H9 (cell line): Measurements from ENCODE around the gene NGFR. TPM values are rescaled to one million over a fixed set of nuclear protein-coding genes. Genes with fewer than 3 reads are reported as not detected.

Experiments
- DNase-seq: peaks from one replicate; pipeline ENCODE4 v3.0.0-alpha.2; 2017
- H2AFZ ChIP-seq: one replicate; pipeline ENCODE4 v1.6.1; 2013; ENCODE audit warnings: mild to moderate bottlenecking, low read length, control low read depth, moderate library complexity
- H2AK5ac ChIP-seq: 2 replicates; pipeline ENCODE4 v1.6.1; 2013; ENCODE audit warnings: low read length, control low read depth, mixed read lengths; ENCODE audit not compliant: insufficient read length
- H2BK120ac ChIP-seq: one replicate; pipeline ENCODE4 v1.6.1; 2013; ENCODE audit warnings: low read depth, mild to moderate bottlenecking, low read length, control low read depth, inconsistent platforms; ENCODE audit not compliant: poor library complexity, severe bottlenecking
- H2BK12ac ChIP-seq: 2 replicates; pipeline ENCODE4 v1.6.1; 2013; ENCODE audit warnings: low read length, control low read depth, mixed read lengths, low read depth; ENCODE audit not compliant: insufficient read length
- H2BK15ac ChIP-seq: 2 replicates; pipeline ENCODE4 v1.6.1; 2013; ENCODE audit warnings: low read depth, low read length, control low read depth
- H2BK20ac ChIP-seq: one replicate; pipeline ENCODE4 v1.6.1; 2013; ENCODE audit warnings: low read depth, mild to moderate bottlenecking, low read length, control low read depth, inconsistent platforms; ENCODE audit not compliant: poor library complexity, severe bottlenecking
- H2BK5ac ChIP-seq: 2 replicates; pipeline ENCODE4 v1.6.1; 2013; ENCODE audit warnings: low read length, control low read depth, mixed read lengths; ENCODE audit not compliant: insufficient read length
- H3K14ac ChIP-seq: 2 replicates; pipeline ENCODE4 v1.6.1; 2013; ENCODE audit warnings: low read length, control low read depth; ENCODE audit not compliant: insufficient read depth
- H3K18ac ChIP-seq: 2 replicates; pipeline ENCODE4 v1.6.1; 2013; ENCODE audit warnings: low read depth, mild to moderate bottlenecking, mixed read lengths, low read length, control low read depth; ENCODE audit not compliant: insufficient read length
- H3K23ac ChIP-seq: 2 replicates; pipeline ENCODE4 v1.6.1; 2013; ENCODE audit warnings: low read length, control low read depth, mixed read lengths, low read depth; ENCODE audit not compliant: insufficient read length
- H3K23me2 ChIP-seq: 2 replicates; pipeline ENCODE4 v1.6.1; 2013; ENCODE audit warnings: low read depth, mild to moderate bottlenecking, mixed read lengths, low read length, control low read depth; ENCODE audit not compliant: insufficient read length, poor library complexity, severe bottlenecking
- H3K27ac ChIP-seq: 2 replicates; pipeline ENCODE4 v1.5.1; 2013; ENCODE audit warnings: low read length, control low read depth, mixed read lengths, low read depth; ENCODE audit not compliant: insufficient read length
- H3K27me3 ChIP-seq: 2 replicates; pipeline ENCODE4 v1.6.1; 2013; ENCODE audit warnings: low read length, control low read depth, inconsistent platforms; ENCODE audit not compliant: insufficient read depth
- H3K4ac ChIP-seq: 2 replicates; pipeline ENCODE4 v1.6.1; 2013; ENCODE audit warnings: low read depth, mild to moderate bottlenecking, control low read depth, inconsistent platforms, low read length, moderate library complexity
- H3K4me1 ChIP-seq: 2 replicates; pipeline ENCODE4 v1.6.1; 2013; ENCODE audit warnings: low read length, control low read depth, inconsistent platforms; ENCODE audit not compliant: insufficient read depth
- H3K4me2 ChIP-seq: 2 replicates; pipeline ENCODE4 v1.6.1; 2013; ENCODE audit warnings: low read length, control low read depth, mixed read lengths; ENCODE audit not compliant: insufficient read length, insufficient read depth
- H3K56ac ChIP-seq: 2 replicates; pipeline ENCODE4 v1.6.1; 2013; ENCODE audit warnings: low read depth, mild to moderate bottlenecking, mixed read lengths, low read length, control low read depth; ENCODE audit not compliant: insufficient read length
- H3K79me1 ChIP-seq: 2 replicates; pipeline ENCODE4 v1.6.1; 2013; ENCODE audit warnings: low read depth, mild to moderate bottlenecking, moderate library complexity, low read length, control low read depth, inconsistent platforms; ENCODE audit not compliant: insufficient read depth, poor library complexity, severe bottlenecking
- H3K79me2 ChIP-seq: 2 replicates; pipeline ENCODE4 v1.6.1; 2013; ENCODE audit warnings: low read length, control low read depth, inconsistent platforms; ENCODE audit not compliant: insufficient read depth
- H3K9ac ChIP-seq: 2 replicates; pipeline ENCODE4 v1.6.1; 2013; ENCODE audit warnings: low read length, control low read depth, mixed read lengths; ENCODE audit not compliant: insufficient read length; ENCODE audit errors: extremely low read depth
- H3K9me3 ChIP-seq: one replicate; pipeline ENCODE4 v1.6.1; 2013; ENCODE audit warnings: low read depth, low read length, inconsistent platforms; ENCODE audit not compliant: control insufficient read depth
- H3T11ph ChIP-seq: one replicate; pipeline ENCODE4 v1.6.1; 2013; ENCODE audit warnings: mild to moderate bottlenecking, low read length, control low read depth, inconsistent platforms
- H4K20me1 ChIP-seq: one replicate; pipeline ENCODE4 v1.6.1; 2013; ENCODE audit not compliant: control insufficient read depth, insufficient read length, insufficient read depth
- H4K5ac ChIP-seq: 2 replicates; pipeline ENCODE4 v1.6.1; 2013; ENCODE audit warnings: low read depth, mild to moderate bottlenecking, mixed read lengths, low read length, control low read depth; ENCODE audit not compliant: insufficient read length
- H4K8ac ChIP-seq: replicated peaks from 2 replicates; pipeline ENCODE4 v1.6.1; 2013; ENCODE audit warnings: low read length, control low read depth, mixed read lengths, low read depth; ENCODE audit not compliant: insufficient read length
- H4K91ac ChIP-seq: 2 replicates; pipeline ENCODE4 v1.6.1; 2013; ENCODE audit warnings: low read depth, mild to moderate bottlenecking, moderate library complexity, mixed read lengths, low read length, control low read depth; ENCODE audit not compliant: insufficient read length
- H3K27ac Mint-ChIP-seq, 3 experiments: 2 replicates in 2 of 3; 3 replicates in 1 of 3; pipeline ENCODE4 v1.8.0; 2020 to 2021; ENCODE audit warnings: mixed read lengths in 3 of 3, mild to moderate bottlenecking in 1 of 3, moderate library complexity in 1 of 3
- H3K27me3 Mint-ChIP-seq: 2 replicates; pipeline ENCODE4 v1.8.0; 2021; ENCODE audit warnings: low read depth, mild to moderate bottlenecking, moderate library complexity, mixed read lengths
- H3K36me3 Mint-ChIP-seq, 3 experiments: 2 replicates in 2 of 3; 3 replicates in 1 of 3; pipeline ENCODE4 v1.8.0; 2020 to 2021; ENCODE audit warnings: low read depth in 3 of 3, mixed read lengths in 3 of 3; ENCODE audit not compliant: insufficient read depth in 1 of 3
- H3K4me1 Mint-ChIP-seq, 2 experiments: 2 replicates each; pipeline ENCODE4 v1.8.0; 2020; ENCODE audit warnings: mixed read lengths in 2 of 2
- H3K4me3 Mint-ChIP-seq, 2 experiments: 2 replicates in 1 of 2; 3 replicates in 1 of 2; pipeline ENCODE4 v1.8.0; 2020 to 2021; ENCODE audit warnings: mild to moderate bottlenecking in 2 of 2, mixed read lengths in 2 of 2, moderate library complexity in 1 of 2
- H3K9me3 Mint-ChIP-seq, 2 experiments: 2 replicates in 1 of 2; 3 replicates in 1 of 2; pipeline ENCODE4 v1.8.0; 2020; ENCODE audit warnings: mild to moderate bottlenecking in 2 of 2, mixed read lengths in 2 of 2, moderate library complexity in 1 of 2
- WGBS: extraction: QIAGEN DNeasy Blood & Tissue Kit; methylation state at CpG from one replicate; pipeline ENCODE4 v1.1.7; 2013; ENCODE audit warnings: missing lambda C conversion rate, low lambda C conversion rate, mixed read lengths; ENCODE audit not compliant: insufficient read length; ENCODE audit errors: extremely low coverage; 5-methylcytosine and 5-hydroxymethylcytosine counted together
- total RNA-seq: library from RNA; stranded (reverse); gene quantifications from 2 replicates; pipeline ENCODE4 v1.2.1, GENCODE V29; 2021
- TF ChIP-seq, protein P1 (sequence below): fragments of 200-600 bp; sonication (generic); conservative IDR thresholded peaks from 3 replicates; pipeline ENCODE4 v1.8.0; 2021; ENCODE audit warnings: antibody characterized with exemption, mild to moderate bottlenecking

Gene NGFR
- total RNA-seq, 1 experiment from 2014 or later, result 9.6 TPM

DNA sequence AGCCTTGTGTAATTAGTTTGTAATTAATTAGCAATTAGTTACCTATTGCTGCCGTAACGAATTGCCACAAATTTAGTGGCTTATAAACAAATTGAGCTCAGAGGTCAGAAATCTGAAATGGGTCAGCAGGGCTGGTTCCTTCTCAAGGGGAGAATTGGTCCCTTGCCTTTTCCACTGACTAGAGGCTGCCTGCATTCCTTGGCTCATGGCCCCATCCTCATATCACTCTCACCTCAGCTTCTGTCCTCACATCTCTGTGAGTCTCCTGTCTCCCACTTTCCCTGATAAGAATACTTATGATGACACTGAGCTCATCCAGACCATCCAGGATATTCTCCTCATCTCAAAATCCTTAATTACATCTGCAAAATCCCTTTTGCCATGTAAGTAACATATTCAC lies 31.0 kb upstream of the NGFR start:
- H3K18ac ChIP-seq, result no peak overlapping the region
- H3K23ac ChIP-seq, result no peak overlapping the region
- no peaks in the 10 kb centered on the region for H3K79me2 ChIP-seq
- no peak overlapping the region for H3K4me2 ChIP-seq
- Mint-ChIP-seq H3K9me3 (peaks cover 3 to 9% of the 10 kb centered on the region in 2 experiments; a peak in 2 of 5 replicates), H3K4me3 (no peak overlapping the region), H3K27ac (no peak overlapping the region), H3K27me3 (peaks cover 41% of the 10 kb centered on the region), H3K36me3 (peaks cover 0 to 6% (median 0%) of the 10 kb centered on the region in 3 experiments; a peak in 2 of 7 replicates), H3K4me1 (peaks cover 17 to 26% of the 10 kb centered on the region in 2 experiments)
- H3K23me2 ChIP-seq, result no peaks in the 10 kb centered on the region
- H2AFZ ChIP-seq, result no peak overlapping the region
- no peaks in the 10 kb centered on the region for H3K79me1 ChIP-seq
- no peaks in the 10 kb centered on the region; the same call in 1 of the 2 replicates for H3K27me3 ChIP-seq
- H2BK20ac ChIP-seq, result no peak overlapping the region
- no peak for DNase-seq
- no peak overlapping the region for H4K91ac ChIP-seq
- H3K9ac ChIP-seq, result no peak overlapping the region
- no peak overlapping the region for H2BK15ac ChIP-seq
- no peak overlapping the region for H3T11ph ChIP-seq
- no peak overlapping the region for H3K14ac ChIP-seq
- no peak overlapping the region for H3K27ac ChIP-seq
- TF ChIP-seq, protein P1, sequence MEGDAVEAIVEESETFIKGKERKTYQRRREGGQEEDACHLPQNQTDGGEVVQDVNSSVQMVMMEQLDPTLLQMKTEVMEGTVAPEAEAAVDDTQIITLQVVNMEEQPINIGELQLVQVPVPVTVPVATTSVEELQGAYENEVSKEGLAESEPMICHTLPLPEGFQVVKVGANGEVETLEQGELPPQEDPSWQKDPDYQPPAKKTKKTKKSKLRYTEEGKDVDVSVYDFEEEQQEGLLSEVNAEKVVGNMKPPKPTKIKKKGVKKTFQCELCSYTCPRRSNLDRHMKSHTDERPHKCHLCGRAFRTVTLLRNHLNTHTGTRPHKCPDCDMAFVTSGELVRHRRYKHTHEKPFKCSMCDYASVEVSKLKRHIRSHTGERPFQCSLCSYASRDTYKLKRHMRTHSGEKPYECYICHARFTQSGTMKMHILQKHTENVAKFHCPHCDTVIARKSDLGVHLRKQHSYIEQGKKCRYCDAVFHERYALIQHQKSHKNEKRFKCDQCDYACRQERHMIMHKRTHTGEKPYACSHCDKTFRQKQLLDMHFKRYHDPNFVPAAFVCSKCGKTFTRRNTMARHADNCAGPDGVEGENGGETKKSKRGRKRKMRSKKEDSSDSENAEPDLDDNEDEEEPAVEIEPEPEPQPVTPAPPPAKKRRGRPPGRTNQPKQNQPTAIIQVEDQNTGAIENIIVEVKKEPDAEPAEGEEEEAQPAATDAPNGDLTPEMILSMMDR, result no peak
- peaks cover 7% of the 10 kb centered on the region; the same call in 1 of the 2 replicates for H3K4me1 ChIP-seq
- H4K20me1 ChIP-seq, result no peaks in the 10 kb centered on the region
- no peak overlapping the region for H2BK5ac ChIP-seq
- no peak overlapping the region for H4K8ac ChIP-seq
- H4K5ac ChIP-seq, result no peak overlapping the region
- H3K9me3 ChIP-seq, result no peaks in the 10 kb centered on the region
- no peak overlapping the region for H2BK12ac ChIP-seq
- H2BK120ac ChIP-seq, result no peak overlapping the region
- no peak overlapping the region for H3K4ac ChIP-seq
- WGBS, result no CpG with 5 or more reads among the region's 2 CpGs
- no peak overlapping the region for H3K56ac ChIP-seq
- no peak overlapping the region for H2AK5ac ChIP-seq
